Choroid plexus epithelial cell (primary cell): Measurements from ENCODE around the gene ATF7.

Experiments used
- DNase-seq: peaks from one replicate; pipeline ENCODE4 v3.0.0-alpha.2; 2010; ENCODE audit warnings: low read depth
- H3K4me3 ChIP-seq: 2 replicates; pipeline ENCODE4 v1.5.1; 2011; ENCODE audit warnings: low read depth, mild to moderate bottlenecking, control low read depth, low read length, moderate library complexity
- CTCF ChIP-seq: conservative IDR thresholded peaks from 2 replicates; pipeline ENCODE4 v1.5.1; 2011; ENCODE audit warnings: low read depth, mild to moderate bottlenecking, control low read depth, inconsistent platforms, low read length, moderate library complexity

Gene ATF7

DNA sequence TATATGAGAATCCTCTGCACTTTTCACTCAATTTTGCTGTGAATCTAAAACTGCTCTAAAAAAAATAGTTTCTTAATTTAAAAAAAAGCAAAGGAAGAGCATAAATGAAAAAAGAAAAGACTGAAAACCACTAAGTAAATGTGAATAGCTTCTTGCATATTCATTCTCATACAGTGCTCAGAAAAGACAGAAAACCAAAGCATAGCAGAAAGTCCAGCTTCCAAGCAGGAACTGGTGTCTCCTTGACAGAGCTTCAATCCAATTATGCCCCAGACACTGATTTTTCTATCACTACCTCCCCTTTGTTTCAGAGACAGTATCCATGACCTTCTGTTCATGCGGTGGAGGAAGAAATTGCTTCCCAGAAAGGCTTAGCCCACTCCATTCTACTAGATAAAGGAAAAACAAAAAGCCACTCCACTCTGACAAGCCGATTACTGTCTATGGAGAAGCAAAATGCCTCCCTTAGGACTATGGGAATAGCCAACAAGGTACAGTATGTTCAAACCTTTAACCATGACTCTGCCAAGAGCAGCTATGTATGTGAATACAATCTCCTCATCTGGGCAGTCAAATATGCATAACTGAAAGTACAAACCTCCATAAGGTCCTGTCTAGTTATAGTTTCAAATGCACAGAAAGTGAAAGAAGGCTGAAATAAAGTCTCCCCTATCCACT is 40.6 kb downstream of the ATF7 start:
- no peak for TF ChIP-seq CTCF
- peak; percentile 21 for DNase-seq

DNA sequence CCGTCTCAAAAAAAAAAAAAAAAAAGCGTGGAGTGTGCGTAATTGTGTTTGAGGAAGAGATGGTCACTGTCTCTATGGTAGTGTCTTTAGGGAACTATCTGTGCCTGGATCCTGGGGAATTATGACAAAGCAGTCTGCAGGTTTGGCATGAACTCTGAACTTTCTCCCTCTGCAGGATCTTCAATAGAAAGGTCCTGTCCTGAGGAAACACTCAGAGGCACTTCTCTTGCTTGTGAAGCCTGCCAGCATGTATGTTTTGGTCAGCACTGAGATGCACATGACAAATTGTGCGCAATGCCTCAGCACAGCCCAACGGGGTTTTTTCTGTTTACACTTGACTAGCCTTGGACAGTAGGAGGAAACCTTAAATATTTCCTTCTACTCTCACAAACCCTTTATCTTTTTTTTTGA is 46.6 kb downstream of the ATF7 start:
- H3K4me3 ChIP-seq, result no peak overlapping the region
- TF ChIP-seq CTCF, result no peak

More for the DNA sequence above, 40.6 kb downstream of the ATF7 start:
- H3K4me3 ChIP-seq, result no peak overlapping the region

GRCh38 chr12:53578783-53579182 is 47.4 kb downstream of the ATF7 start:
- TF ChIP-seq CTCF, result no peak

More for the DNA sequence above, 46.6 kb downstream of the ATF7 start:
- DNase-seq, result no peak

DNA sequence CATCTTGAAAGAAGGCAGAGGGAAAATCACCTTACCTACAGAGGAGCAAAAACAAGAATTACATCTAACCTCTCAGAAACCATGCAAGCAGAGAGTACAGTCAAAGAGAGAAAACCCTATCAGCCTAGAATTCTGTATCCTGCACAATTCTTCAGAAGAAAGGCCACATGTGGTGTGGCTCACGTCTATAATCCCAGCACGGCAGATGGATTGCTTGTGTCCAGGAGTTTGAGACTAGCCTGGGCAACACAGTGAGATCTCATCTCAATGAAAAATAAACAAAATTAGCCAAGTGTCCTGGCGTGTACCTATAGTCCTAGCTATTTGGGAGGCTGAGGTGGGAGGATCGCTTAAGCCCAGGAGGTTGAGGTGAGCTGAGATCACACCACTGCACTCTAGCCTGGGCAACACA is 48.2 kb downstream of the ATF7 start:
- no peak for TF ChIP-seq CTCF
- no peak for DNase-seq
- H3K4me3 ChIP-seq, result no peak overlapping the region

More at GRCh38 chr12:53578783-53579182, 47.4 kb downstream of the ATF7 start:
- DNase-seq, result no peak
- no peak overlapping the region for H3K4me3 ChIP-seq

- peak; percentile 75 for DNase-seq
- no peak overlapping the region for H3K4me3 ChIP-seq
- TF ChIP-seq CTCF, result no peak
Observed at GRCh38 chr12:53575502-53576249, 50.5 kb downstream of the ATF7 start.

DNA sequence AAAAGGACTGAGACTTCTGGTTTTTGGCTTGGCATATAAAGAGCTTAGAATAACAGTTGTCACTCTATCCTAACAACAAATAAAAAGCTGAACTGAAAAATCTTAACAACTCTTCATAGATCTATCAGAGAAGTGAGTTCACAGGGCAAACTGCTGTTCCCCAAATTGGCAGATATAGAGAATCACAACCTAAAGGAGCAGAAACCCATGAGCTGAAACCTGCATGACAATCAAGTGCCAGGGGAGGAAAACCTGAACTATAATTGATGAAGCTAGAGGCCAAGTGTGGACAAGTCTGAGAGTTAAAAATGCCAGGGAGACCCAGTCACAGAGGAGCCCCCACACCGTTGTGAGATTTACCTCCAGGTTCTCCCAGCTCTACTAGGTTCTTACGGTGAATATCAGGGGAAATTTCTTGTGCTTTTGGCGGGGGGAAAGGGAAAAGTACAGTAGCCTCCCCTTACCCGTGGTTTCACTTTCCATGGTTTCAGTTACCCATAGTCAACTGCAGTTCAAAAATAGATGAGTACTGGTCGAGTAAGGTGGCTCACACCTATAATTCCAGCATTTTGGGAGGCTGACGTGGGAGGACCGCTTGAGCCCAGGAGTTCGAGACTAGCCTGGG is 53.9 kb downstream of the ATF7 start:
- H3K4me3 ChIP-seq, result no peak overlapping the region
- no peak for DNase-seq

More for the DNA sequence above, 53.9 kb downstream of the ATF7 start:
- no peak for TF ChIP-seq CTCF
